Kidney tubule cell (primary cell): ENCODE results near the gene MLPH.
A peak's percentile ranks its signal among the peaks of the same experiment; 100 is the strongest.

Experiments
- DNase-seq: peaks from one replicate; pipeline ENCODE4 v3.0.0-alpha.2; 2018; ENCODE audit warnings: low spot score

Gene MLPH

GRCh38 chr2:237569041-237569440, 82.0 kb downstream of the MLPH start:
- DNase-seq = no peak

GRCh38 chr2:237569896-237570295, 82.8 kb downstream of the MLPH start:
- no peak for DNase-seq

GRCh38 chr2:237570776-237571335, 83.8 kb downstream of the MLPH start:
- DNase-seq = no peak

GRCh38 chr2:237571551-237571950, 84.5 kb downstream of the MLPH start:
- no peak for DNase-seq

GRCh38 chr2:237572021-237572741, 85.1 kb downstream of the MLPH start:
- DNase-seq = peak; percentile 86

GRCh38 chr2:237572742-237573101, 85.7 kb downstream of the MLPH start:
- no peak for DNase-seq

GRCh38 chr2:237573721-237574415, 86.8 kb downstream of the MLPH start:
- no peak for DNase-seq

- no peak for DNase-seq
These were observed 87.4 kb downstream of the MLPH start for GRCh38 chr2:237574467-237574866.

GRCh38 chr2:237574894-237575868, 88.1 kb downstream of the MLPH start:
- peak; percentile 49 for DNase-seq

GRCh38 chr2:237575869-237576862, 89.1 kb downstream of the MLPH start:
- no peak for DNase-seq

- no peak for DNase-seq
These were observed 89.9 kb downstream of the MLPH start for GRCh38 chr2:237576974-237577373.

- DNase-seq = no peak
These were observed 90.4 kb downstream of the MLPH start for GRCh38 chr2:237577458-237577857.

- DNase-seq = no peak
These were observed 91.2 kb downstream of the MLPH start for GRCh38 chr2:237577956-237578870.

- no peak for DNase-seq
These were observed 94.3 kb downstream of the MLPH start for GRCh38 chr2:237581326-237581725.

- peak; percentile 72 for DNase-seq
These were observed 95.0 kb downstream of the MLPH start for GRCh38 chr2:237581751-237582746.

GRCh38 chr2:237583385-237584295, 96.6 kb downstream of the MLPH start:
- DNase-seq = no peak

GRCh38 chr2:237585590-237586221, 98.7 kb downstream of the MLPH start:
- no peak for DNase-seq
